PC-9 (cell line): ENCODE data around the gene PTPRF. TPM values are rescaled to one million over a fixed set of nuclear protein-coding genes. Genes with fewer than 3 reads are reported as not detected.
A peak's percentile ranks its signal among the peaks of the same experiment; 100 is the strongest.

Source experiments
- BruUV-seq: library from RNA; stranded (reverse); fragments of 400-500 nt; replicated peaks from 2 replicates; lab custom pipeline; 2021; lab: Mats Ljungman, UMichigan
- CTCF ChIA-PET: fragments of 300-600 bp; sonication (Branson Sonifier 250); formaldehyde crosslinking; loops from one replicate; lab custom pipeline; 2022; ENCODE audit warnings: antibody characterized with exemption; lab: Charles Lee
- POLR2A ChIA-PET: fragments of 300-600 bp; sonication (Branson Sonifier 250); formaldehyde crosslinking; loops from one replicate; lab custom pipeline; 2022; ENCODE audit warnings: antibody characterized with exemption; ENCODE audit not compliant: unreplicated experiment; lab: Charles Lee
- DNase-seq, 2 experiments: peaks; one replicate each; pipeline versions ENCODE4 v3.0.0 to v3.0.0-alpha.2; 2015 to 2022; ENCODE audit warnings: mixed read lengths in 1 of 2
- H2AFZ ChIP-seq: fragments of 200-600 bp; sonication (generic); 2 replicates; pipeline ENCODE4 v1.8.1; 2017; ENCODE audit warnings: antibody characterized with exemption
- H3F3A ChIP-seq: fragments of 200-600 bp; sonication (generic); 2 replicates; pipeline ENCODE4 v1.8.1; 2017; ENCODE audit warnings: antibody characterized with exemption, mild to moderate bottlenecking, low read depth; ENCODE audit not compliant: insufficient read depth
- H3K27ac ChIP-seq: fragments of 200-600 bp; sonication (generic); 2 replicates; pipeline ENCODE4 v1.6.1; 2016; ENCODE audit warnings: mixed run types
- H3K27me3 ChIP-seq: fragments of 200-600 bp; sonication (generic); 2 replicates; pipeline ENCODE4 v1.6.1; 2016; ENCODE audit warnings: low read depth, mixed run types; ENCODE audit not compliant: insufficient read depth
- H3K36me3 ChIP-seq: fragments of 200-600 bp; sonication (generic); 2 replicates; pipeline ENCODE4 v1.6.1; 2016; ENCODE audit warnings: low read depth, mixed run types
- H3K4me1 ChIP-seq: fragments of 200-600 bp; sonication (generic); replicated peaks from 2 replicates; pipeline ENCODE4 v1.6.1; 2016; ENCODE audit warnings: mixed run types; ENCODE audit not compliant: insufficient read depth
- H3K4me2 ChIP-seq: fragments of 200-600 bp; sonication (generic); 2 replicates; pipeline ENCODE4 v1.6.1; 2017; ENCODE audit warnings: mixed run types
- H3K4me3 ChIP-seq: fragments of 200-600 bp; sonication (generic); 2 replicates; pipeline ENCODE4 v1.6.1; 2016; ENCODE audit warnings: mixed run types
- H3K79me2 ChIP-seq: fragments of 200-600 bp; sonication (generic); 2 replicates; pipeline ENCODE4 v1.6.1; 2017; ENCODE audit warnings: low read depth, mixed run types
- H3K9me2 ChIP-seq: fragments of 200-600 bp; sonication (generic); 2 replicates; pipeline ENCODE4 v1.8.1; 2017; ENCODE audit warnings: mild to moderate bottlenecking; ENCODE audit not compliant: insufficient read depth
- H3K9me3 ChIP-seq: fragments of 200-600 bp; sonication (generic); 2 replicates; pipeline ENCODE4 v1.8.1; 2016; ENCODE audit warnings: low read depth; ENCODE audit not compliant: insufficient read depth
- H4K20me1 ChIP-seq: fragments of 200-600 bp; sonication (generic); 2 replicates; pipeline ENCODE4 v1.8.1; 2017; ENCODE audit not compliant: insufficient read depth
- CTCF ChIP-seq: fragments of 200-600 bp; sonication (generic); conservative IDR thresholded peaks from 2 replicates; pipeline ENCODE4 v1.6.1; 2017; ENCODE audit warnings: mixed run types, antibody characterized with exemption, mild to moderate bottlenecking, moderate library complexity
- EZH2 ChIP-seq: fragments of 200-600 bp; sonication (generic); IDR thresholded peaks from 2 replicates; pipeline ENCODE4 v1.8.0; 2017; ENCODE audit warnings: antibody characterized with exemption, low read depth
- intact Hi-C: fragments of 100-400 bp; cut with micrococcal nuclease; formaldehyde crosslinking; loops from one replicate; pipeline ENCODE4 v1.10.0; 2022; ENCODE audit not compliant: unreplicated experiment
- total RNA-seq: library from RNA; stranded (reverse); gene quantifications from 2 replicates; pipeline ENCODE4 v1.2.3, GENCODE V29; 2021

Gene PTPRF
- total RNA-seq, 1 experiment from 2014 or later, result 359 TPM

- intact Hi-C loops, result no loop called here
- ChIA-PET CTCF (no interaction called here), POLR2A (no interaction called here)
- DNase-seq, result no peak
- H3K4me1 ChIP-seq, result no peaks in the 10 kb centered on the region
- H4K20me1 ChIP-seq, result no peaks in the 10 kb centered on the region; the same call in 1 of the 2 replicates
- no peak overlapping the region for H3K27ac ChIP-seq
- no peaks in the 10 kb centered on the region for H3K27me3 ChIP-seq
- H2AFZ ChIP-seq, result no peak overlapping the region
- H3F3A ChIP-seq, result no peaks in the 10 kb centered on the region
- TF ChIP-seq CTCF, result no peak
- no peak for TF ChIP-seq EZH2
- H3K9me3 ChIP-seq, result no peaks in the 10 kb centered on the region
- BruUV-seq, result no TSS peak
- no peaks in the 10 kb centered on the region for H3K9me2 ChIP-seq
- no peak overlapping the region for H3K4me3 ChIP-seq
- H3K79me2 ChIP-seq, result no peaks in the 10 kb centered on the region
- no peak overlapping the region for H3K4me2 ChIP-seq
- H3K36me3 ChIP-seq, result peaks cover 6% of the 10 kb centered on the region; the same call in 1 of the 2 replicates
Measured at GRCh38 chr1:43572084-43572483, 41.4 kb downstream of the PTPRF start.

- H4K20me1 ChIP-seq, result no peaks in the 10 kb centered on the region; the same call in 1 of the 2 replicates
- H3F3A ChIP-seq, result no peaks in the 10 kb centered on the region
- ChIA-PET POLR2A (no interaction called here), CTCF (no interaction called here)
- no peak for TF ChIP-seq CTCF
- no peak for TF ChIP-seq EZH2
- DNase-seq, result peak in 1 of 2 experiments; percentile 18
- H3K9me2 ChIP-seq, result no peaks in the 10 kb centered on the region
- no peak overlapping the region for H3K27ac ChIP-seq
- no peaks in the 10 kb centered on the region for H3K27me3 ChIP-seq
- no peak overlapping the region for H2AFZ ChIP-seq
- H3K4me3 ChIP-seq, result no peak overlapping the region
- H3K4me1 ChIP-seq, result no peaks in the 10 kb centered on the region
- peaks cover 6% of the 10 kb centered on the region; the same call in 1 of the 2 replicates for H3K36me3 ChIP-seq
- no peaks in the 10 kb centered on the region for H3K9me3 ChIP-seq
- BruUV-seq, result no TSS peak
- H3K79me2 ChIP-seq, result no peaks in the 10 kb centered on the region
- intact Hi-C loops, result no loop called here
- H3K4me2 ChIP-seq, result no peak overlapping the region
Measured at GRCh38 chr1:43572538-43572937, 41.9 kb downstream of the PTPRF start.

GRCh38 chr1:43573066-43573800 lies 42.5 kb downstream of the PTPRF start:
- Histone ChIP-seq H3K4me1 (no peaks in the 10 kb centered on the region), H3K9me2 (no peaks in the 10 kb centered on the region), H3K27ac (no peak overlapping the region), H3K4me2 (no peak overlapping the region), H2AFZ (no peak overlapping the region), H3K4me3 (no peak overlapping the region), H3K27me3 (no peaks in the 10 kb centered on the region), H3F3A (no peaks in the 10 kb centered on the region), H3K36me3 (peaks cover 6% of the 10 kb centered on the region; the same call in 1 of the 2 replicates), H3K9me3 (no peaks in the 10 kb centered on the region), H4K20me1 (no peaks in the 10 kb centered on the region; the same call in 1 of the 2 replicates), H3K79me2 (no peaks in the 10 kb centered on the region)
- no peak for TF ChIP-seq CTCF
- no peak for TF ChIP-seq EZH2
- DNase-seq, result peak in 1 of 2 experiments; percentile 21
- POLR2A ChIA-PET, result interaction anchor here (0.6 kb wide), 1 partner anchor 23 kb away, joined by 5 read pairs; no protein-coding TSS in a partner anchor
- CTCF ChIA-PET, result no interaction called here
- intact Hi-C loops, result no loop called here
- no TSS peak for BruUV-seq
